Activated CD4-positive, alpha-beta T cell treated with anti-CD3 and anti-CD28 coated beads, Interleukin-2, amount 50 U/mL, for 16 hours (primary cell): ENCODE data around the gene CEP170B.
"Not testable (repeated sequence)": the region's sequence is repeated elsewhere in the genome, so short reads cannot be mapped to it uniquely, and the experiment has no call there.

Source experiments
- DNase-seq: peaks from one replicate; pipeline ENCODE4 v3.0.0-alpha.2; 2020

CEP170B gene

DNA sequence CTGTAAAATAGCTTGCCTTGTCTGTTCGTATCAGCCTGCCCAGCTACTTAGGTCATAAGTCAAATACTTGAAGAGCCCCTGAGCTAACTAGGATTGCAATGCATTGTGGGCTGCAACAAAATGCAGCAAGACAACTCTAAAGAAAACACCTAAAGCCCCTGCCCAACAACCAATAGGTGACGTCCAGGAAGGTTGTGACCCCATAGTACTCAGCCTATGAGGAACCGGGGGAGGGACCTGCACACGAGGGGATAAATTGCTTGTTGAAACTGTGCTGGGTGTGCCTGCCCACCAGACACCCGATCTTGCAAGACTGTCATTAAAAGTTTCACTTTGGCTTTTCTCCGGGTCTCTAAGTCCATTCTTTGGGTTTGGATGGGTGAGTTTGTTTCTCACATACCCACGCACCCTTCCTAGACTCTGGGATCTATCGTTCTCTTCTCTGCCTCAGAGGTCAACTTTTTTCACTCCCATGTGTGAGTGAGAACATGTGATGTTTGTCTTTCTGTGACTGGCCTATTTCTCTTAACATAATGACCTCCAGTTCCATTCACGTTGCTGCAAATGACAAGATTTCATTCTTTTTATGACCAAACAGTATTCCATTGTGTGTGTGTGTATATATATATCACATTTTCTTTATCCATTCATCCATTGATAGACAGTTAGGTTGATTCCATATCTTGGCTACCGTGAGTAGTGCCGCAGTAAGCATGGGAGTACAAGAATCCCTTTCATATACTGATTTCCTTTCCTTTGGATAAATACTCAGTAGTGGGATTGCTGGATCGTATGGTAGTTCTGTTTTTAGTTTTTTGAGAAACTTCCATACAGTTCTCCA, 54.3 kb downstream of the CEP170B start:
- not testable (repeated sequence) for DNase-seq

DNA sequence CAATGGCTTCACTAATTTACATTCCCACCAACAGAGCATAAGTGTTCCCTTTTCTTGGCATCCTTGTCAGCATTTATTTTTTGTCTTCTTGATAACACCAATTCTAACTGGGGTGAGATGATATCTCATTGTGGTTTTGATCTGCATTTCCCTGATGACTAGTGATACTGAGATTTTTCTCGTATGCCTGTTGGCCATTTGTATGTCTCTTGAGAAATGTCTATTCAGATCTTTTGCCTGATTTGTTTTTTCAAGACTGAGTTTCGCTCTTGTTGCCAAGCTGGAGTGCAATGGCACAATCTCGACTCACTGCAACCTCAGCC, 54.9 kb downstream of the CEP170B start:
- DNase-seq = no peak

GRCh38 chr14:104923640-104924420, 58.8 kb downstream of the CEP170B start:
- no peak for DNase-seq

- no peak for DNase-seq
These were observed 59.5 kb downstream of the CEP170B start, which contains the start of gene PLD4 for GRCh38 chr14:104924421-104925213. PLD4 (plus strand) TSS chr14:104924879; CDS start chr14:104927141, 2,262 bp downstream.

- DNase-seq = no peak
These were observed 60.3 kb downstream of the CEP170B start for GRCh38 chr14:104925214-104925854.

GRCh38 chr14:104925855-104926609, 61.0 kb downstream of the CEP170B start:
- DNase-seq = no peak

- DNase-seq = no peak
These were observed 61.8 kb downstream of the CEP170B start for GRCh38 chr14:104926619-104927431.

DNA sequence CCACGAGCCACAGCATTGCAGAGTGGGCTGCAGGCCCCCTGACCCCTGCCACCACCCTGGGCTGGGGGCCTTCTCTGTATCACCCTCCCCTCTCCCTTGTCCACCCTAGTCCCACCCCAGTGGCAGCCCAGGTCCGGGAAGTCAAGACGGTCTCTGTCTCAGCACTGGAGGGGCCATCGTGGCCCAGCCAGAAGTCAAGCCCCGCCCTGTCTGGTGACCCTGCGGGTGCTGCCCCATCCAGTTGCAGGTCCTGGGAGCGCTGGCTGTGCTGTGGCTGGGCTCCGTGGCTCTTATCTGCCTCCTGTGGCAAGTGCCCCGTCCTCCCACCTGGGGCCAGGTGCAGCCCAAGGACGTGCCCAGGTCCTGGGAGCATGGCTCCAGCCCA, 62.4 kb downstream of the CEP170B start:
- DNase-seq = no peak

GRCh38 chr14:104927901-104928300, 62.8 kb downstream of the CEP170B start:
- no peak for DNase-seq

DNA sequence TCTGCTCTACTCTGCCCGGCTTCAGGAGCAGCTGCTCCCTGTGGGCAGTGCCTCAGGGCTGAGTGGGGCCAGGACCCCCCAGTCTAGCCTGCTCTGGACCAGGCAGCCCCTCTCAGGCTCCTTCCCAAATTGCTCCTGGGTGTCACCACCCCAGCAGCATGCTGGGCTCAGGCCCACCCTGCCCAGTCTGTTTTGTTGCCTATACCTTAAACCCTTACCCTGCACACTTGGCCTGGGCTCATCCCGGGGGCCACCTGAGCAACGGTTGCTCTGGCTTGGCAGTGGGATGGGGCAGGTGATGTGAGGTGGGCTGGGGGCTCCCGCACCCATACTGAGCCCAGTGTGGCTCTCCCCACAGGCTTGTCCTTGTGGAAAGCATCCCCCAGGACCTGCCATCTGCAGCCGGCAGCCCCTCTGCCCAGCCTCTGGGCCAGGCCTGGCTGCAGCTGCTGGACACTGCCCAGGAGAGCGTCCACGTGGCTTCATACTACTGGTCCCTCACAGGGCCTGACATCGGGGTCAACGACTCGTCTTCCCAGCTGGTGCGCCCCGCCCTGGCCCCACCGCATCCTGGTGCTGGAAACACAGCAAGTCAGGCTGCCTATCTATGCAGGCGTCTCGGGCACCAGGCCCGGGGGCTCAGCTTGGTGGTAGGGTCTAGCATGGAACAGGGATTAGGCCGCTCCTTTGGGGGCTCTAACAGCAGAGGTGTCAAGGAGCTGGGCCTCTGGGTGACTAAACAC, 63.5 kb downstream of the CEP170B start:
- no peak for DNase-seq

DNA sequence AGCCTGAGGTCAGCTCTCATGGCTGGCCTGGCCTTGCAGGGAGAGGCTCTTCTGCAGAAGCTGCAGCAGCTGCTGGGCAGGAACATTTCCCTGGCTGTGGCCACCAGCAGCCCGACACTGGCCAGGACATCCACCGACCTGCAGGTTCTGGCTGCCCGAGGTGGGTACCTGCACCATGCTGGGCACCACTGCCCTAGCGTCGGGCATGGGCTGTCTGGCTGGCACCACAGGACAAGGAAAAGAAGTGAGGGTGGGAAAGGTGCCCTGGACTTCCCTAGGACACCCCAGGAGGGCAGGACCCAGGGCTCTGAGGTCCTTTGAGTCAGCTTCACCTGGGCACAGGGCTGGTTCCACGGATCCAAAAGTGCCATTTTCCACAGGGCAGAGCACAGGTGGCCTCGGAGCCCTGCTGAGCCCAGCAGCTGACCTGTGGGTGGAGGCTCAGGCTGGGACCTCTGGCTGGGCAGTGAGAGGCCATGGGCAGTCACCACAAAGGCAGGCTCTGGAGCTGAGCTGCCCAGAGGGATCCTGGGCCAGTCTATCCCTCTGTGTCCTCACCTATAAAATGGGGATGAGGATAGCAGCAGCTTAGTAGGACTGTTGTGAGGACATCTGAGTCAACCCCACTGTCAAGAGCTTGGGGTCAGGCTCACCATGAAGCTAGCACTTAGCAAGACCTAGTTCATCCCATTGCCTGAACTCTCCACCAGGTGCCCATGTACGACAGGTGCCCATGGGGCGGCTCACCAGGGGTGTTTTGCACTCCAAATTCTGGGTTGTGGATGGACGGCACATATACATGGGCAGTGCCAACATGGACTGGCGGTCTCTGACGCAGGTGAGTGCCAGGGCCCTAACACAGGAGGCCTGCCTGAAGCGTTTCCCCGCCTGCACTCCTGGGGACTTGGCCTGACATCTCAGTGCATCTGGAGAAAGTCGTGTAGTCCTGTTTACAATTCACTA, 64.5 kb downstream of the CEP170B start:
- no peak for DNase-seq

DNA sequence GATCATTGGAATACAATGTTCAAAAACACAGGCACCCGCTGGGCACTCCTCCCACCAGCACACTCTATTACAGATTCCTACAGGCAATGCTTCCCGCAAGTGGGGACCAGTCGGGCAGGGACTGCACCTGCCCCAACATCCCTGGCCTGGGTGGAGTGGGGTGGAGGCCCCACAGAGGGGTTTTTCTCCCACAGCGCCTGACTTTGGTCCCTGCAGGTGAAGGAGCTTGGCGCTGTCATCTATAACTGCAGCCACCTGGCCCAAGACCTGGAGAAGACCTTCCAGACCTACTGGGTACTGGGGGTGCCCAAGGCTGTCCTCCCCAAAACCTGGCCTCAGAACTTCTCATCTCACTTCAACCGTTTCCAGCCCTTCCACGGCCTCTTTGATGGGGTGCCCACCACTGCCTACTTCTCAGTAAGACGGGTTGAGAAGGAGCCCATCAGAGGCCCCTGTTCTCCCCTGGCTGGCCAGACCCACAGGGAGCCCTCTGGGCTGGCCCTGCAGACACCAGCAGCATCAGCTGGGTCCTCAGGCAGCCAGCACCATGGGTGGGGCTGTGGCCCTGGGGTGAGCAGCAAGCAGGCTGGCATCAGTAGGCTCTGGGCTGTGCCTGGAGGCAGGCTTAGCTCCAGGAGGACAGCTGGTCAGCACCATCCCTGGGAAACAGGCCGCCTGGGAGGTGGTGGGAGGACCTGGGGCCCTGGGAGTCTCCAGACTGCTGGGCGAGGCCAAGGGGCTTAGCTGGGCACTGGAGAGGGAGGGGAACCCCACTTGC, 65.6 kb downstream of the CEP170B start:
- DNase-seq = no peak

- no peak for DNase-seq
These were observed 66.3 kb downstream of the CEP170B start for GRCh38 chr14:104931304-104931770.

DNA sequence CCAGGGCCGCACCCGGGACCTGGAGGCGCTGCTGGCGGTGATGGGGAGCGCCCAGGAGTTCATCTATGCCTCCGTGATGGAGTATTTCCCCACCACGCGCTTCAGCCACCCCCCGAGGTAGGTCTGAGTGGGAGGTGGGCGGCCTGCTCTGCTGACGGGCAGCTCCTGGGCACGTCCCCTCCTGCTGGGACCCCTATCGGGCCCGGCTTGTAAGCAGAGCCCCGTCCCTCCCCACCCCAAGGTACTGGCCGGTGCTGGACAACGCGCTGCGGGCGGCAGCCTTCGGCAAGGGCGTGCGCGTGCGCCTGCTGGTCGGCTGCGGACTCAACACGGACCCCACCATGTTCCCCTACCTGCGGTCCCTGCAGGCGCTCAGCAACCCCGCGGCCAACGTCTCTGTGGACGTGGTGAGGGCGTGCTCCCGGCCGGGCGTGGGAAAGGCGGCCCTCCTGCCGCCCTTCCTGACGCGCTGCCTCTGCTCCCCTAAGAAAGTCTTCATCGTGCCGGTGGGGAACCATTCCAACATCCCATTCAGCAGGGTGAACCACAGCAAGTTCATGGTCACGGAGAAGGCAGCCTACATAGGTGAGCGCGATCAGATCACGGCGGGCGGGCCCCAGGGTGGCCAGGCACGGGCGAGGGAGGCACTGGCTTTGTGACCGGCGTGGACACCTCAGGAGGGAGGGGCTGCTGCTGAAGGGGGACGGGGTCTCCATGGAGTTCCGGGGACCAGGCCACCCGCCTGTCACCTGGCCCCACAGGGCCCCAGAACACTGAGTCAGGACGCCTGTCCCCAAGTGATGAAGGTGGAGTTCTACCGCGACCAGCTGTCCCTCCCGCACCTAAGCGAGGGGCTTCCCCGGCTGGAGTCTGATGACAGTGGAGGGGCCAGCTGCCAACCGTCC, 67.0 kb downstream of the CEP170B start:
- DNase-seq = no peak

- peak; percentile 84 for DNase-seq
These were observed 67.9 kb downstream of the CEP170B start for GRCh38 chr14:104932676-104933631.
